NCI-H345 treated with DMSO at 0.1 percent for 48 hours (cell line): ENCODE measurements around the gene LRMDA.

Experiments used
- DNase-seq: peaks from one replicate; lab custom pipeline; 2025; ENCODE audit not compliant: unreplicated experiment; lab: John Stamatoyannopoulos, UW

The LRMDA gene

GRCh38 chr10:75418712-75419111, 12.7 kb upstream of the LRMDA start:
- no peak for DNase-seq

- no peak for DNase-seq
These were observed 8.5 kb upstream of the LRMDA start for GRCh38 chr10:75422913-75423312.

DNA sequence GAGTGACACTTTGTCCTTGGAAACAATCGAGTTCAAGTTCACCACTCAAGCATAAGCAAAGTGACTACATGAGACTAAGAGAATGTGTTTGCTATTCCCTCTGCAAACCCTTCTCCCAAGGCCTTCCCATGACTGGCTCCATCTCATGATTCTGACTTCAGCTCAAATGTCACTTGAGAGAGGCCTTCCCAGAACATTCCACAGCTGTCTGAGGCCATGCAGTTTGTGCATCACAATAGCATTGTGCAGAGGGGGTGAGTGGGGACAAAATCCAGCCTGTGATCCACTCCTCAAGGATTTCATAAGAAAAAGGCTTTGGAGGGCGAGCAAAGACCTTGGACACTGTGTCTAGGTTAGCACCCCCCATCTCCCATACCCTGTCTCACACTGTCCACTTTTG, 6.9 kb upstream of the LRMDA start:
- DNase-seq = no peak

- no peak for DNase-seq
These were observed 5.9 kb upstream of the LRMDA start for GRCh38 chr10:75425291-75426079.

DNA sequence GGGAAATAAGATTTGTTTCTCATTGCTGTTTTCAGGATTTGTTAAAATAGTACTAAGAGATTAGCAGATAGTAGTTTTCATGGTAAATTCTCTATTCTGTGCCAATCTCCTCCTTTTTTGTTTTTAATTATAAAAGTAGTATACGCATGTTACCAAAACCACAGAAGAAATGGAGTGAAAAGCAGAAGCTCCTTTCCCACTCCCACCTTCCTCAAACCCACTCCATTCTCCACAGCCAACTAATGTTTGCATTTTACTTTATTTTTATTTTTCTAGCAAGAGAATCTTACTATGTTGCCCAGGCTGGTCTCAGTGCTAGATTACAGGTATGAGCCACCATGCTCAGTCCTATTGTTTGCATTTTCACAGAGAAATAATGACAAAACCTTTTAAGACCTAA, 4.5 kb upstream of the LRMDA start:
- no peak for DNase-seq

DNA sequence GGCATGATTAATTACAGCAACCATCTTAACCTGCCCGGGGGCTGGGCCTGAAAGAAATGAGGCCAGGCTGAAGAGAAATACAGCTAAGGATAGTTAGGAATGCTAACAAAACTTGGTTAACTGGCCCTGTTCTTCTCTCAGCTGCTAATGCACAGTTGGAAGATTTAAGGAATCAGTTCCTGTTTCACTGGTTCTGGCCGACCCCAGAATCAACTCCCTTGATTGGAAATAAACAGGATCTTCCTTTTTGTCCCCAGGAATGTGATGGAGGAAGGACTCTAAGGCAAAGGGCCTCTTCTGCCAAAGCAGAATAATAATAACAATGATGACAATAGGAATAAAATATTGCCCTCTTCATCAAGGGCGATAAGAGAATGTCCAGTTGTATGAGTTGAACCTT, 3.5 kb upstream of the LRMDA start:
- DNase-seq = no peak

GRCh38 chr10:75428434-75429158, 2.8 kb upstream of the LRMDA start:
- DNase-seq = no peak

- DNase-seq = no peak
These were observed 2.1 kb upstream of the LRMDA start for GRCh38 chr10:75429159-75429827.

DNA sequence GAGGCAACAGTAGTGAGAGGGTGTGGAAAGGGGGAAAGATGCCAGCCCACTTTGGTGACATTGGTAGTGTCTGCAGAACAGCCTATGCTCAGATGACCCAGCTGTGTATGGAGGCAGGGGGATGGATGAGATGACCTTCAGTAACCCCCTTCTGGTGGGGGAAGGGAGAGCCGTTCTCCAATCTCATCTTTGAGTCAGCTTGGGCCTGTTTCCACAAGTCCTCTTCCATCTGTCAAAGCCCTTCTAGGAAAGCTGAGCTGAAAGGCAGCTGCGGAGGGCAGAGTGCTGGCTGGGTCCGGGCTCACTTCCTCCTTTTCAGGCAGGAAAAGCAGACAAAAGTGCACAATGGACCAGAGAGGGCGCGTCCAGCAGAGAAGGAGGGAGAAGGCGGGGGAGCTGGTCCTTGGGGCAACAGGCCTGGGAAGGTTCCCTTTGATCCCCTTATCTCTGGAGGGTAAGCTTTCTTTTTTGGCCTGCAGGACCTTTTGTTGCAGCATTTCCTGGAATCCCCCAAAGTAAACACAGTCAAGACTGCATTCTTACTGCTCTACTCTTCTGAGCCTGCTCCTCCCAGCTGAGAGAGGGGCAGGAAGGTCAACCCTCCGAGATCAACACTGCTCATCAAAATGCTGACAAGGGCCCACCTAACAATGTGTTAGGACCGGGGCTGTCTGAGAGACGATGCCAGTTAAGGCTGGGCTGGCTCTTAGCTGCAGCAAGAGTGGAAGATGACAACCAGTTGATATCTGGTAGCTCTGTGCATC, 1.2 kb upstream of the LRMDA start:
- DNase-seq = no peak

- DNase-seq = peak; percentile 5
These were observed 752 bp downstream of the LRMDA start for GRCh38 chr10:75432176-75432575.

DNA sequence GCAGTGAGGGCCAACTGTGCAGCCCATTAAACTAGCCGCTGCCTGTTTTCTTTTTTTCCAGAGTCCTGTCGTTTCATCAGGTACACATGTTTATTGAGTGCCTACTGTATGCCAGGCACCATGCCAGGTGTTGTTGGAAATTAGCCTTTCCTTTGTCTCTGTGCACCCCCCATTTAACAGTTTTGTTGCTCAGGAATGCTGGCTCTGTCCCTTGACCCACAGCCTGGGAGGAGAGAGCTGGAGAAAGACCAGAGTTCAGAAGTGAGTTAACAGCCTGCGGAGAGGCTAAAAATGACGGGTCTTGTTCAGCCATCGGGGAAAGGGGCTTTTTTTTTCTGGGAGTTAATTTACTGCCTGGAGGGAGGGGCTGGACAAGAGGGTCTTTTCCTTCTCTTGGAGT, 1.3 kb downstream of the LRMDA start:
- no peak for DNase-seq

- no peak for DNase-seq
These were observed 1.8 kb downstream of the LRMDA start for GRCh38 chr10:75433216-75433615.

DNA sequence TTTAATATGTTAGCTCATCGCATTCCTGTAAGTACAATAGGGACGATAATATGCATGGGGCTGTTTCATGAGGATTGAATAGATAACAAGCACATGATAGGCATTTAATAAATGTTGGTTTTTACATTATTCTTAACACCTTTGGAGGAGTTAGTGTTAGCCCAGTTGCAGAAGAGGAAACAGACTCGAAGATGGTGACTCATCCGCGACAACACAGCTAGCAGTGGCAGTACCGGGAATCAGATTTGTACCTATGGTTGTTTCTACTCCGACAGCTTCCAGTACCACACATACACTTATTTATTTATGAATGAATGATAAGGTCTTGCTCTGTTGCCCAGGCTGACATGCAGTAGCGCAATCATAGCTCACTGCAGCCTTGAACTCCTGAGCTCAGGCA, 2.9 kb downstream of the LRMDA start:
- DNase-seq = no peak

GRCh38 chr10:75435291-75435690, 3.9 kb downstream of the LRMDA start:
- no peak for DNase-seq

GRCh38 chr10:75436896-75437295, 5.5 kb downstream of the LRMDA start:
- no peak for DNase-seq

GRCh38 chr10:75437693-75438092, 6.3 kb downstream of the LRMDA start:
- DNase-seq = no peak

DNA sequence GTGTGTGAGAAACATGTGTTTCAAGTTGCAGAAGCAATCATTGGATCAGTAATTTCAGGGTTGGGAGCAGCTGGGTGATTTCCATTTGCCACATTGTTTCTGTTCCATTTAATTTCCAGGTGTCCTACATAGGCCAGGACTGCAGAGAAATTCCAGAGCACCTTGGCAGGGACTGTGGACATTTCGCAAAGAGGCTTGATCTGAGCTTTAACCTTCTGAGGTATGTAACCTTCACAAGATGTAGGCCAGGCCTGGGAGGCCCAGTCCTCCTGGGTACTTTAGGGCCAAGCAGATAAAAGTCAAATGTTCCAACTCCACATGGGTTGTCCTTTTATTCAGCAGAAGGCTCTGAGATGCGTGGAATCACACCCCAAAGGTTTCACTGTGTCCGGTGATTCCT, 6.9 kb downstream of the LRMDA start:
- DNase-seq = no peak

GRCh38 chr10:75439811-75440210, 8.4 kb downstream of the LRMDA start:
- DNase-seq = no peak

DNA sequence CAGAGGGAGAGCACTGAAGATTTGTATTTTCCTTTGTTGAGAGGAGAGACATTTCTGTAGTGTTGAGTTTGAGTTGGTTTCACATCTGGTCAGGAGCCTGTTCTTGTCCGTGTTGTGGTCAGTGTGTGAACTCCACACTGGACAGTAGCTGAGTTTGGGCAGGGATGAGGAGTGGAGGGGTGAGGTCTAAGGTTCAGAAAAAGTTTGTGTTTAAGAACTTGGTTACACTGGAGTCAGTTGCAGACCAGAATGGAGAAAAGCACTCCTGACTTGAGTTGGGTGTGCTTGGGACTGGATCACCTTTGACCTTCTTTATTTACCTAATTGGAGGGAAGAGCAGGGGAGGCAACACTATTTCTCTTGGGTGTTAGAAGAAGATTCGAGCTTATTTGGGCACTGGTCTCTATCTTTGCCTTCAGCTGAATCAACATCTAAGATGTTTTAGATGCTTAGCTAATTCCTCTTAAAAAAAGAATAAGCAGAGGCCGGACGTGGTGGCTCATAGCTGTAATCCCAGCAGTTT, 8.9 kb downstream of the LRMDA start:
- no peak for DNase-seq

DNA sequence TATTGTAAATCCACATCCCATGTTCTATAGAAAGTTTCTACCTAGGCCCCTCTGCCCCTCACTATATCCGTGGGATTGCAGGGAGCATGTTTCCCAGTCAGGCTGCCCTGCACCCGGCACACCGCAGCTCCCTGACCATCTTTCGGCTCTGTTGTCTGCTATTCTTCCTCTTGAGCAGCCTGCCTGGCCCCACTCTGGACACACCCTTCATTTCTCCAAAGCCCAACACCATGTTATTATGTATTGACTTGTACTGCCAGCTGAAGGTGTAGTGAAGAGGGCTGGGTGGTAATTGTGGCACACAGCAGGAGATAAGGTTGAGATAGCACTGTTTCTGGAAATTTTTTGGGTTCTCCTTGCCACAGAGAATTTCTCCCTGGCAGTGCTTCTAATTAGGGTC, 9.8 kb downstream of the LRMDA start:
- no peak for DNase-seq

DNA sequence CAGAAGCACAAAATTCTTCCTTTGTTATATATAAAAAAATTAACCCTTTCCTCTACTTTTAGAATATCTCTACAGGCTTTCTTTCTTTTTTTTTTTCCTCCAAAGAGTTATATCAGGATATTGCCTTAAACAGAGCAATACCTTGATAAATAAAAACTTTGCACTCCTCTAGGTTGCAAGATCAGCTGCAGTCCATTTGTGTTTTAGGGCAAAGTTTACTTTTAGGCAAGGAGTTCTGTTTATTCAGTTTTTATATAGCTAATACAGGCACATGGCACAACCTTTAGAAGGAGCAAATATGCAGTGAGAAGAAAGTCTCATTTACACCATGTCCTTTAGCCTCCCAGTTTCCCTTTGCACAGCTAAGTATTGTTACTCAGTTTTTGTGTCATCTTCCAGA, 10.3 kb downstream of the LRMDA start:
- no peak for DNase-seq
